Right lobe of liver (tissue), 4 donors: ENCODE measurements around the gene ZNF786.

Experiments
- CTCF ChIP-seq, 4 donors: fragments of 200-600 bp in 3 of 4; fragments of 450-650 bp in 1 of 4; IDR thresholded peaks; one replicate each; pipeline versions ENCODE4 v1.5.1 to v1.8.0; 2016 to 2022; ENCODE audit warnings: antibody characterized with exemption in 4 of 4, mild to moderate bottlenecking in 2 of 4
- POLR2A ChIP-seq: fragments of 450-650 bp; IDR thresholded peaks from one replicate; pipeline ENCODE4 v1.6.1; 2017; ENCODE audit warnings: antibody characterized with exemption, mild to moderate bottlenecking
- donor health status: DM: no; HTN: no; CAD: no.
- donor health status: DM: no; HTN: no; CAD: no.
- donor health status: DM: no; HTN: yes; CAD: no.

- TF ChIP-seq CTCF (IDR thresholded peaks at IDR 0.05) (no peak), POLR2A (no peak)
Observed at GRCh38 chr7:149102666-149103065, 12.1 kb upstream of the ZNF786 start.
